Right atrium auricular region (tissue), 2 donors: ENCODE measurements around the gene LMO7. TPM values are rescaled to one million over a fixed set of nuclear protein-coding genes. Genes with fewer than 3 reads are reported as not detected.

Experiments
- DNase-seq: peaks from one replicate; pipeline ENCODE4 v3.0.0-alpha.2; 2019; ENCODE audit warnings: low spot score
- H3K27ac ChIP-seq, 2 donors: fragments of 200-600 bp; sonication (generic); 1 replicate in 1 of 2; 2 replicates in 1 of 2; pipeline ENCODE4 v1.5.1; 2016 to 2019
- H3K27me3 ChIP-seq, 2 donors: fragments of 200-600 bp; sonication (generic); one replicate each; pipeline versions ENCODE4 v1.5.1 to v1.6.0; 2017 to 2019
- H3K36me3 ChIP-seq: fragments of 200-600 bp; sonication (generic); one replicate; pipeline ENCODE4 v1.5.1; 2016
- H3K4me1 ChIP-seq, 2 donors: fragments of 200-600 bp; sonication (generic); one replicate each; pipeline versions ENCODE4 v1.5.1 to v1.6.0; 2017 to 2019
- H3K4me3 ChIP-seq, 2 donors: fragments of 200-600 bp; sonication (generic); 1 replicate in 1 of 2; 2 replicates in 1 of 2; pipeline ENCODE4 v1.5.1; 2017 to 2019; ENCODE audit warnings: mild to moderate bottlenecking in 1 of 2, moderate library complexity in 1 of 2
- H3K9me3 ChIP-seq, 2 donors: fragments of 200-600 bp; sonication (generic); one replicate each; pipeline ENCODE4 v1.5.1; 2019
- total RNA-seq, 2 donors: library from RNA; depleted of rRNA; stranded (reverse); fragments of >200 nt; gene quantifications; one replicate each; pipeline ENCODE4 v1.1.0, GENCODE V29; 2016
- TF ChIP-seq, protein P1 (sequence below), 2 donors: fragments of 200-600 bp; sonication (generic); IDR thresholded peaks; one replicate each; pipeline ENCODE4 v1.5.1; 2019; ENCODE audit warnings: antibody characterized with exemption in 2 of 2

The LMO7 gene
- total RNA-seq, 2 donors from 2014 or later = 319 to 484 TPM

GRCh38 chr13:75648446-75648845 lies 12.3 kb downstream of the LMO7 start:
- no peaks in the 10 kb centered on the region for H3K4me1 ChIP-seq
- H3K9me3 ChIP-seq = no peaks in the 10 kb centered on the region
- H3K4me3 ChIP-seq = no peak overlapping the region
- H3K27ac ChIP-seq = no peak overlapping the region
- TF ChIP-seq, protein P1, sequence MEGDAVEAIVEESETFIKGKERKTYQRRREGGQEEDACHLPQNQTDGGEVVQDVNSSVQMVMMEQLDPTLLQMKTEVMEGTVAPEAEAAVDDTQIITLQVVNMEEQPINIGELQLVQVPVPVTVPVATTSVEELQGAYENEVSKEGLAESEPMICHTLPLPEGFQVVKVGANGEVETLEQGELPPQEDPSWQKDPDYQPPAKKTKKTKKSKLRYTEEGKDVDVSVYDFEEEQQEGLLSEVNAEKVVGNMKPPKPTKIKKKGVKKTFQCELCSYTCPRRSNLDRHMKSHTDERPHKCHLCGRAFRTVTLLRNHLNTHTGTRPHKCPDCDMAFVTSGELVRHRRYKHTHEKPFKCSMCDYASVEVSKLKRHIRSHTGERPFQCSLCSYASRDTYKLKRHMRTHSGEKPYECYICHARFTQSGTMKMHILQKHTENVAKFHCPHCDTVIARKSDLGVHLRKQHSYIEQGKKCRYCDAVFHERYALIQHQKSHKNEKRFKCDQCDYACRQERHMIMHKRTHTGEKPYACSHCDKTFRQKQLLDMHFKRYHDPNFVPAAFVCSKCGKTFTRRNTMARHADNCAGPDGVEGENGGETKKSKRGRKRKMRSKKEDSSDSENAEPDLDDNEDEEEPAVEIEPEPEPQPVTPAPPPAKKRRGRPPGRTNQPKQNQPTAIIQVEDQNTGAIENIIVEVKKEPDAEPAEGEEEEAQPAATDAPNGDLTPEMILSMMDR (IDR thresholded peaks at IDR 0.05) = no peak
- H3K27me3 ChIP-seq = no peaks in the 10 kb centered on the region
- no peaks in the 10 kb centered on the region for H3K36me3 ChIP-seq
- DNase-seq = no peak

GRCh38 chr13:75651013-75651412 lies 14.9 kb downstream of the LMO7 start:
- DNase-seq = no peak
- Histone ChIP-seq H3K27ac (no peak overlapping the region), H3K36me3 (no peaks in the 10 kb centered on the region), H3K4me3 (no peak overlapping the region), H3K4me1 (no peaks in the 10 kb centered on the region), H3K9me3 (no peaks in the 10 kb centered on the region), H3K27me3 (no peaks in the 10 kb centered on the region)
- TF ChIP-seq, protein P1 (IDR thresholded peaks at IDR 0.05) = no peak

- Histone ChIP-seq H3K4me1 (no peaks in the 10 kb centered on the region), H3K27me3 (no peaks in the 10 kb centered on the region), H3K9me3 (no peaks in the 10 kb centered on the region), H3K27ac (no peak overlapping the region), H3K4me3 (no peak overlapping the region), H3K36me3 (no peaks in the 10 kb centered on the region)
- DNase-seq = no peak
- TF ChIP-seq, protein P1 (IDR thresholded peaks at IDR 0.05) = no peak
Observed at GRCh38 chr13:75652726-75653125, 16.6 kb downstream of the LMO7 start.

DNA sequence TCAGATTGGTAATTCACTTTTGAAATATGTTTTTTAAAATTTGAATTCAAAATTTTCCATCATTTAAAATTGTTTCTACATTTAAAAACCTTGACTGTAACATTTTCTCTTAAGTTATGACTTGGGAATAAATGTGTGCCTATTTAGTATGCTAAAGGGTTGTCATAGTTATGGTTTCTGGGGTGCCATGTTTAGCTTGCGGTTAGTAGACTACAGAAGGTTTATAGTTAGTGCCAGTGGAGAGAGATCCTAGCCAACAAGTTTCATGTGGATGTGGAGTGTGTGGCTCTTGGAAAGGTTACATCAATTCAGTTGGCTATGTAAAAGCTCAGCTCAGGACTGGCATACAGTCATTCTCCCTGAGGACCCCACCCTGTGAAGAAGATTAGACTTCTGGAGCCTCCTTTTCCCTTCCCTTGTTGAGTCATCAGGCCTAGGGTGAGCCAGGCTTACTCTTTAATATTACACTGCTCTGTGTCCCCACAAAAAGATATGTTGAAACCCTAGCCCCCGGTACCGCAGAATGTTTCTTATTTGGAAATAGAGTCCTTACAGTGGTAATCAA lies 20.4 kb downstream of the LMO7 start:
- H3K4me1 ChIP-seq = no peaks in the 10 kb centered on the region
- TF ChIP-seq, protein P1 (IDR thresholded peaks at IDR 0.05) = no peak
- no peak for DNase-seq
- H3K4me3 ChIP-seq = no peak overlapping the region
- H3K36me3 ChIP-seq = no peaks in the 10 kb centered on the region
- no peak overlapping the region for H3K27ac ChIP-seq
- no peaks in the 10 kb centered on the region for H3K9me3 ChIP-seq
- H3K27me3 ChIP-seq = no peaks in the 10 kb centered on the region

DNA sequence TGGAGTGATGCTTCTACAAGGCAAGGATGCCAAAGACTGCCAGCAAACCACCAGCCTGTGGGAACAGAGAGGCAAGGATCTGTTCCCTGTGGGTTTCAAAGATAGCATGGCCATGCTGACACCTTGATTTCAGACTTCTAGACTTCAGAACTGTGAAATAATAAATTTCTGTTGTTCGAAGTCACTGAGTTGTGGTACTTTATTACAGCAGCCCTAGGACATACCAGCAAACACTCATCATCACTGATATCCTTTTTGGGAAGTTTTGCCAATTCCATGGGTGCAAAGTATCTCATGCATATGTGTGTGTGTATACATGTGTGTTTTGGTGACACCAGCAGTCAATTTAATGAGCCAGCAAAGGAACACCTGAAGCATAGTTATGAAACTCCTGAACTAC lies 21.0 kb downstream of the LMO7 start:
- no peak for DNase-seq
- no peak overlapping the region for H3K27ac ChIP-seq
- H3K9me3 ChIP-seq = no peaks in the 10 kb centered on the region
- H3K36me3 ChIP-seq = no peaks in the 10 kb centered on the region
- TF ChIP-seq, protein P1 (IDR thresholded peaks at IDR 0.05) = no peak
- no peak overlapping the region for H3K4me3 ChIP-seq
- no peaks in the 10 kb centered on the region for H3K4me1 ChIP-seq
- no peaks in the 10 kb centered on the region for H3K27me3 ChIP-seq

DNA sequence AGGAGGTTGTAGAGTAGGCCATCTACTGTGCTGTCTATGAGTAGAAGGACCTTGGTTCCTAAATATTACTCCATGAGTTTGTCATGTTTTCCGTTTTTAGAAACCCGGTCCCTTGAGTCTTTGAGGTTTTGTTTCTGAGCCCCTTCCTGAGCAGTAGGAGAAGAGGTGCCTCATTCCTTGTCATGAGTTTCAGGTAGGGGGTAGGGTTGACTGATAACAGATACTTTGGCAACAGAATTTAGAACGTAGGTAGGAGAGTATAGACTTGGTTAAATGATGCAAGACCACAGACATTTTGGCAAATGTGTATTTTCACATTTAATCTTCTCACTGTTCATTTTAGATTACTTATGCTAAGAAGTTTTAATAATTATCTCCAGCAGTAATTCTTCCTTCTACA lies 24.6 kb downstream of the LMO7 start:
- H3K27ac ChIP-seq = no peak overlapping the region
- TF ChIP-seq, protein P1 (IDR thresholded peaks at IDR 0.05) = no peak
- H3K4me1 ChIP-seq = no peaks in the 10 kb centered on the region
- no peak overlapping the region for H3K4me3 ChIP-seq
- DNase-seq = no peak
- no peaks in the 10 kb centered on the region for H3K27me3 ChIP-seq
- H3K9me3 ChIP-seq = no peaks in the 10 kb centered on the region
- H3K36me3 ChIP-seq = no peaks in the 10 kb centered on the region
